Erythroblast (primary cell): ENCODE results near the gene FLRT1.

Experiments used
- GATA1 ChIP-seq: IDR thresholded peaks from 2 replicates; pipeline ENCODE4 v1.6.1; 2011; ENCODE audit warnings: low read depth, mild to moderate bottlenecking, control low read depth, low read length, moderate library complexity
- POLR2A ChIP-seq: IDR thresholded peaks from 2 replicates; pipeline ENCODE4 v1.6.1; 2011; ENCODE audit warnings: mild to moderate bottlenecking, low read length

DNA sequence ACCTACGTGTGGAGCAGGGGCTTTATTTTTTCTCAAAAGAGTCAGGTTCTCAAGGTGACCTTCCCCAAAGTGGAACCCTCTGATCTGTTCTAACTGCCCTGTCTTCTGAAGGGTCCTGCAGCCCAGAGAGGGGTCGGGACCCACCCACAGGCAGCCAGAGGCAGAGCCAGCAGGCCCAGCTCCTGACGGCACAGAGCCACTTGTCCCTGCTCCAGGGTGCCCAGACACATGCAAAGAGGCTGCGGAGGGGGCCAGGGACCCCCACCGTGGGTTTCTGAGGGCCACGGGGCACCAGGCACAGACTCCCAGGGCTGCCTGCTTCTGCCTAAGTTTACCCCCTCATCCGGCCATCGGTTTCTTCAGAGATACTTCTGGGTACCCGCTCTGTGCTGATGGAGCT, 37.1 kb downstream of the FLRT1 start:
- TF ChIP-seq POLR2A: no peak
- TF ChIP-seq GATA1: no peak
